Nucleus accumbens (tissue), 56 donors: ENCODE results near the gene PRKAR1B.
A peak's percentile ranks its signal among the peaks of the same experiment; 100 is the strongest.
"Not testable (repeated sequence)": the region's sequence is repeated elsewhere in the genome, so short reads cannot be mapped to it uniquely, and the experiment has no call there.

ENCODE experiments used
- DNase-seq, 56 donors: peaks; one replicate each; lab custom pipeline; 2025; lab: John Stamatoyannopoulos, UW

Gene PRKAR1B

DNA sequence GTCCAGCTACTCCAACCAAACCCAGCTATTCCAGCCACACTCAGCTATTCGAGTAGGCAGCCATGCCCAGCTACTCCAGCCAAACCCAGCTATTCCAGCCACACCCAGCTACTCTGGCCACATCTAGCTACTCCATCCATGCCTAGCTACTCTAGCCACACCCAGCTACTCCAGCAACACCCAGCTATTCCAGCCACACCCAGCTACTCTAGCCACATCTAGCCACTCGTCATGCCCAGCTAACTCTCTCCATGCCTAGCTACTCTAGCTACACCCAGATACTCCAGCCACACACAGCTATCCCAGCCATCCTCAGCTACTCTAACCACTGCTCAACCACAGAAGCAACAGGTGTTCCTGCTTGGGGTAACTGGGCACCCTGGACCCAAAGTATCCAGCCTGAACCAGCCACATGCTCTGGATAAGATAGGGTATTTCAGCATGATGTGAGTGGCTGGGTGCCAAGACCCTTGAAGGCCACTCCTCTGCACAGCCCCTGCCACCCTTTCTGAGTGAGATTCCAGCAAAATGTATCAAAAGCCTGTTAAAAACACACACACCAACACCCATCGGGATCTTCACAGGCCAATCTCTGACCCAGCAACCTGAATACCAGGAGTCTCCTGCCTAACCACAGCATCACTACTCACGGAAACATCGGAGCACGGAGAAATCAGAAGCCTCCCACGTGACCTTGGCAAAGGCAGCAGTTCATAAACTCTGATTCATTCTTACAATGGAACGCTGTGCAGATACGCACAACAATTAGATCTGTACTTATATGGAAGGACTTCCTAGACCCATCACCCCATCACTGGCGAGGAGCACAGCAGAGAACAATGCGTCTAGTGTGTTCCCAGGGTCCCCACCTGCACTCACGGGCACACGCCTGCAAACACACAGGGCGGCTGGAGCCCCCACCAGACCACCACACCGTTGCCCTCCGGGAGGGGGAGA lies 52.3 kb downstream of the PRKAR1B start:
- DNase-seq = peak in 34 of 56 donors; percentile 8 to 80 (median 42)

DNA sequence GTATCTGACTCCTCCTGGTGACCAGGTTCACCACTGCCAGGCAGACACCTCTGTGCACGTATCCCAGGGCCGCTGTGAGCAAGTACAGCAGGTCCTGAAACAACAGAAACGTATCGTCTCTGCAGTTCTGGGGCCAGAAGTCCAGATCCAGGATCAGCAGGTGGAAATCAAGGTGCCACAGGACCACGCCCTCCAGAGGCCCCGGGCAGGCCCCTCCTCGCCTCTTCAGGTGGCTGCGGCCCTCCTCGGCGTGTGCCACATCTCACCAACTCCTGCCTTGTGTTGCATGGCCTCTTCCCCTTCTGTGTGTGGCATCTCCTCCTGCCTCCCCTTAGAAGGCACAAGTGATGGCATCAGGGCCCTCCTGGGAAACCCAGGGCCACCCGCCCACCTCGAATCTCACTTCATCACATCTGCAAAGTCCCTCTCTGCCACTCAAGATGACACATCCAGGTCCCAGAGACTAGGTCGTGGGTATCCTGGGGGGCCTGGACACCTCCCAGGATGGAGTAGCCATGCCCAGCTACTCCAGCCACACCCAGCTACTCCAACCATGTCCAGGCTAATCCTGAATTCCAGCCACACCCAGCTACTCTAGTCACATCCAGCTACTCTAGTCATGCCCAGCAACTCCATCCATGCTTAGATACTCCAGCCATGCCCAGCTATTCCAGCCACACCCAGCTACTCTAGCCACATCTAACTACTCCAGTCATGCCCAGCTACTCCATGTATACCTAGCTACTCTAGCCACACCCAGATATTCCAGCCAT lies 53.2 kb downstream of the PRKAR1B start:
- no peak for DNase-seq

DNA sequence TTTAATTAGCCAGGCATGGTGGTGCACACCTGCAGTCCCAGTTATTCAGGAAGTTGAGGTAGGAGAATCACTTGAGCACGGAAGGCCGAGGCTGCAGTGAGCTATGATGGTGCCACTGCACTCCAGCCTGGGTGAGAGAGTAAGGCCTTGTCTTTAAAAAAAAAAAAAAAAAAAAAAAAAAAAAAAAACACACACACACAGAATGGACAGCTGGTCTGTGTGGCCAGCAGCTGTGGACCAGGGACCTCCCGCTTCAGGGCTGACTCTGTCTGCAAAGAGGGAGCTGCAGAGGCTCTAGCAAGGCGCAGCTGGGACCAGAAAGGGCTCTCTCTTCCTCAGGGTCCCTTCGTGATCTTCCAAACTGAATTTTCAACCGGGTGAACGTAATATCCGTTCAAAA lies 54.2 kb downstream of the PRKAR1B start:
- DNase-seq = no peak

DNA sequence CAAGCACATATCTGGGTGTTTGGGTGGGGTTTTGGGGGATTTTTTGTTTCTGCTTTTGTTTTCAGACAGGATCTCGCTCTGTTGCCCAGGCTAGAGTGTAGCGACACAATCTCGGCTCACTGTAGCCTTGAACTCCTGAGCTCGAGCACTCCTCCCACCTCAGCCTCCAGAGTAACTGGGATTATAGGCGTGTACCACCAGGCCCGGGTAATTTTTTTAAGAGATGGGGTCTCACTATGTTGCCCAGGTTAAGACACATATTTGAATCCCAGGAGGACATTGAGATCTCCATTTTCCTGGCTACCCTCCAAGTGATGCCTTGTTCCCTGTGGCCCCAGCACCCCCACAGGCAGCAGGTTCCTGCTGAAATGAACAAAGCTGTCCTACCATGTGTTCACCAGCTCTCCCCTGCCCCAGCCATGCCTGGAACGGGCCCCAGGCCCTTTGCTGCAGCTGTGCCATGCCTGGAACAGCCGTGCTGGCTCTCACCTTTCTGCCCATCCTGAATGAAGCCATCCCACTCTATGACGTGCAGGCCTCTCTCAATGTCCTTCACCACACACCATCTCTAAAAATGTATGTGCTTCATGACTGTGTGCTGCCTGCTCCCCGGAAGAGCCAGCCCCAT lies 55.6 kb downstream of the PRKAR1B start:
- no peak for DNase-seq

DNA sequence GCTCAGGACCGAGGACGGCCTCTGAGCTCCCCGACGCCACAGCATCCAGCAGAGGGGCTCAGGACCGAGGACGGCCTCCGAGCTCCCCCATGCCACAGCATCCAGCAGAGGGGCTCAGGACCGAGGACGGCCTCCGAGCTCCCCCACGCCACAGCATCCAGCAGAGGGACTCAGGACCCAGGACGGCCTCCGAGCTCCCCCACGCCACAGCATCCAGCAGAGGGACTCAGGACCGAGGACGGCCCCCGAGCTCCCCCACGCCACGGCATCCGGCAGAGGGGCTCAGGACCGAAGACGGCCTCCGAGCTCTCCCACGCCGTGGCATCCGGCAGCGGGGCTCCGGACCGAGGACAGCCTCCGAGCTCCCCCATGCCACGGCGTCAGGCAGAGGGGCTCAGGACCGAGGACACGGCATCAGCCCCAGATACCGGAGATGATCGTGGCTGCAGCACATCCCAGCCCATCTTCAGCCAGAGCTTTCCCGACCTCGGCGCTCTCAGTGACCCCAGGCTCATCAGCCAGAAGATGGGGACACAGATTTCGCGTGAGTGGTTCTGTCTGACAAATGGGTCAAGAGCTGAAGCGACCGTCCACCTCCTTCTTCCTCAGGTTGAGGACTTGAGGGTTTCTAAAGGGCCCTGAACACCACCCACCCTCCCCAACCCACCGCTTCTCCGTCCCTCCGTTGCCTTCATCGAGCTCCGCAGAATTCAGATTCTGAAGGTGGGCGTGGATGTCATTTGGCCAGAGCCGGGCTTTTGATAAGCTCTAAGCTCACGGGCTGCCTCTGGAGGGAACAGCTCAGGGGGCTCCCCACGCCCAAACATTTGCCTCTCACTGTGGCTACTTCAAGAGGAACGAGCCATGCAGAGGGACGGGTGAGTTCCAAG lies 56.3 kb downstream of the PRKAR1B start:
- no peak for DNase-seq

DNA sequence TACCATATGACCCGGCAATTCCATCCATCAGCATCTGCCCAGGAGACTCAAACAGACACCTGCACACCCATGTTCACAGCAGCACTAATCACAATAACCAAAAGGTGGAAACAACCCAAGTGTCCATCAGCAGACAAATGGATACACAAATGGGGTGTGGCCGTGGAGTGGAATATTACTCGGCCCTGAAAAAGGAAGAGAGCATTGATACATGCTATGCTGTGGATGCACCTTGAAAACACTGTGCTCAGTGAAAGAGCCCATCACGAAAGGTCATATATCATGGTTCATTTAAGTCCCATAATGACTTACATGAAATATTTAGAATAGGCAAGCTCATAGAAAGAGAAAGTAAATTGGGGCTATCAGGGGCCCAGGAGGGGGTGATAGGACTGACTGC lies 58.1 kb downstream of the PRKAR1B start:
- no peak for DNase-seq

DNA sequence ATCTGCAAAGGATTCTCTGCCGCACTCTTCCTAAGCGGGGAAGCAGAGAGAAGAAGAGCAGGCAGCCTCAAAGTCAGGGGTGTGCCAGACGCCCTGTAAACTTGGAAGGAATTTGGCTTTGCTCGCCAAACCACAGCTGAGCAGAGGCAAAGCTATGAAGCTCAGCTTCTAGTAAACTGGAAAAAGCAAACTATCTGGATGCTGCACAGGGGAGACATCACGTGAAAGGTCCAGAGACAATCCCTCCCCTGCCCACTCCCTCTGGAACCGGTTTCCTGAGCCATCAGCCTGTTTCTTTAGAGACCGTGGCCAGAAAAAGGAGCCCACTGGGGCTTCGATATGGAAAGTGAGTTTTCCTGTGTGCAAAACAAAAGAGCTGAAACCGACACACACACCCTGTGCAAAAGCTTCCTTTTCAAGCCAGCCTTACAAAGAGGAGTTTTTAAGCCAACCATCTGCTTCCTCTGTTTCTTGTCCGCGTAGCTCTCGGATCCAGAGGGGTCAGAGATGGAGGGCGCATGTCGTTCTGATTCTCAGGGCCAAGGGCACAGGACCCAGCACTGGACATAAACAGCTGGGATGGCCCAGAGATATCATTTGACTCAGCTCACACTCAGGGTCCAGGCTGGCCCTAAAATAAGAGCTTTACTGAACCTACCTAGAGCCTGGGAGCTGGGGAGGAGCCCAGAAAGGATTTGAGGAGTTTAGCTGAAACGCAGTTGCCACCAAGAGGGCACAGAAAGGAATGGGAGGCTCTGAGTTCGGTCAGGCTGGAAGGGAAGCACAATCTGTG lies 58.7 kb downstream of the PRKAR1B start:
- DNase-seq = no peak

DNA sequence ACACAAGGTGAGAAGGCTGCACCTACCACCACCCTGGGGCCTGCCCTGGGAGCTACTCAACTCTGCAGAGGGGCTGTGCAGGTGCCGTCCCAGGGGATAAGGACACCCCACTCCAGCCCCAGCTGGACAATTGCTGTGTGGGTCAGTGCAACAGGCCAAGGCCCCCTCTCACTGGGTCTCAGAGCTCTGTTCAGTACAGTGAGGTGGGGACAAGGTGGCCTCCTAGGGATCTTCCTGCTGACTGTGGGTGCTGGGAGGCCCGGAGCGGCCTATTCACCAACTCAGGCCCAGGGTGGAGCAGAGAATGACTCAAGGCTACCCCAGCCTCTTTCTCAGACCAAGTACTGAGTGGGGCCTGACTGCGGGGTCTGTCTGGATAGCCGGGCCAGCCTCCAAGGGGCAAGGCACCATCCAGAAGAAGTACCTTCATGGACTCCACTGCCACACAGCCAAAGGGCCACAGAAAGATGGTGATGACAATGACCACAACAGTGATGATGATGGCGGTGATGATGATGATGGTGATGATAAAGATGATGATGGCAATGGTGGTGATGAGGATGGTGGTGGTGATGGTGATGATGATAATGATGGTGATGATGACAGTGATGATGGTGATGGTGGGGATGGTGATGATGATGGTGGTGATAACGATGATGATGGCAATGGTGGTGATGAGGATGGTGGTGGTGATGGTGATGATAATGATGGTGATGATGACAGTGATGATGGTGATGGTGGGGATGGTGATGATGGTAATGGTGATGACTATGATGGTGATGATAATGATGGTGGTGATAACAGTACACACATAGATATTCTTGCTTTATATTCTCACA lies 60.4 kb downstream of the PRKAR1B start:
- DNase-seq = no peak

DNA sequence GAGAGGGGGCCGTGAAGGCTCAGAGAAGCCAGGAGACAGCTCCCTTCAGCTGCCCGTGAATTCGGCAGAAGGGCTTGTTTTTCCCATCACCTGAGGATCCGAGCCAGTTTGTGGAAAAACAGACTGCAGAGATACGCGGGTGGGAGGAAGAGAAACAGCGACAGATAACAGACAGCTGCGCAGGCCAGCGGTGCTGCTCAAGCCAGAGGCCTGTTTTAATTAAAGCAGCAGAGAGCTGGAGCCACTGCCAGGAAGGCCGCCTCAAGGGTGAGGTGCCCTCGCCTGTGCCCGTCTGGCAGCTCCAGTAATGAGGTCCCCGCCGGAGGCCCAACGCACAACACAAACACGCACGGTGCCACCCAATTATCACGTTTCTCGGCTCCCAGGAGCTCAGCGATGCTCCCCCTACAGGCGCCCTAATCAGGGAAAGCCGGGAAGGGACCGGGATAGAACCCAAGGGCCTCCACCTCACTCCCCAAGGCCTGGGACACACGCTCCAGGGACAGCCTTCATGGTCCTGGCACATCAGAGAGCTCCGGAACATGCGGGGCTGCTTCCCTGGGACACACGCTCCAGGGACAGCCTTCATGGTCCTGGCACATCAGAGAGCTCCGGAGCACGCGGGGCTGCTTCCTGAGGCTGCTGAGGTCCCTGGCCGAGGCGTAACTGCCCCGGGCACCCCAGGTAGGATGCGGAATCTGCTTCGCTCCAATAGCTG lies 61.2 kb downstream of the PRKAR1B start:
- peak in 11 of 56 donors; percentile 3 to 32 (median 16) for DNase-seq

DNA sequence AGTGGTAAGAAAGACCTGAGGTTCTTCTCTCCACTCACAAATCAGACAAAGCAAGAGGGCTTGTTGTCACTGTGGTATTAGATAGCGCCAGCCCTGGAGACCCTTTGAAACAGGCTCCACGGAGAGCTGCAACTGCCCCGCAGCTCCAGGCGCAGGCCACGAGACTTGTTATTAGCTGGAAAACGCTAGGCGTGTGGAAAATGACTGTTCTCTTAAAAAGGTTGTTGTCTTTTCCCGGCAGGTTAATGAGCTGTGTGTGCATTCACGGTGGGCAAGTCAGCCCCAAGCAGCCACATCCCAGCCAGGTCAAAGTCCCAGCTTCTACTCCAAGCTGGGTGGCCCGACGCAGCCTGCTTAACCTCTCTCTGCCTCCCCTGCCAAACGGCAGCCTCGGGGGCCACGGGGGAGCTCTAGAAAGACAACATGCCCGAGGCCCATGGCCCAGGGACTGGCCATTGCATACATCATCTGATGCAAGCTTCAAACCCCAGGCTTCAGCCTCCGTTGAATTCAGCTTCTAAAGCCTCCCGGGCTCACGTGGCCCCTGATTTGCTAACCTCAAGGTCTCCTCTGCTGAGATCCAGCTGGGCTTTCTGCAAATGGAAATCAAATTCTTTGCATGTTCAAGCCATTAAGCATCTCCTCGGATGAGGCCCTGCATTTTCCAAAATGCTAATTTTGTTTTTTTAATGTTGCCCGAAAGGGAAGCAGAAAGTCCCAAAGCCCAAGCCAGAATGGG lies 61.9 kb downstream of the PRKAR1B start:
- DNase-seq = peak in 1 of 56 donors; percentile 31

DNA sequence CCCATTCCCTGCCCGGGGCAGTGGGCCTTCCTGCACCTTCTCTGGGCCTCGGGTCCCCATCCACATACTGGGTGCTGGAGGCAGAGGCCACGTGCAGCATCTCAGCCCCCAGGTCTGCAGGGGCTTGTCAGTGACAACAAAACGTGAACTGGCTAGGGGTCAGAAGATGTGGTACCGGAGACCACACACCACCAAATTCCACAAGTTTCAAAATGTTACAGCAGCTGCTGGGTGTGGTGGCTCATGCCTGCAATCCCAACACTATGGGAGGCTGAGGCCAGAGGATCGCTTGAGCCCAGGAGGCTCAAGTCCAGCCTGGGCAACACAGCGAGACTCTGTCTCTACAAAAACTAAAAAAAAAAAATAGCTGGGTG lies 62.7 kb downstream of the PRKAR1B start:
- DNase-seq = no peak

DNA sequence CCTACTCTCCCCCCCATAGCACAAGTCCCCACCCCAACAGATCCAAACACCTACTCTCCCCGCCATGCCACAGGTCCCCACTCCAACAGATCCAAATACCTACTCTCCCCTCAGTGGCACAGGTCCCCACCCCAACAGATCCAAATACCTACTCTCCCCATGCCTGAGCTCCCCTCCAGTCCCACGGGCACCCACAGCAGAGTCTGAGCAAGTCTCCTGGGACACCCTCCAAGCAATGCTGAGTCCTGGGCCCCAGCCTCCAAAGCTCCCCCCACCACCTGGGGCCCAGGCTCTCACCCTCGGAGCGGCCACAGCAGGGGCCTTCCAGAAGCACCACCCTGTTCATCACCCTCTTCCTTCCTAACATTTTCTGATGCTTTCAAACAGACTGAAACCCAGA lies 64.5 kb downstream of the PRKAR1B start:
- DNase-seq = no peak

DNA sequence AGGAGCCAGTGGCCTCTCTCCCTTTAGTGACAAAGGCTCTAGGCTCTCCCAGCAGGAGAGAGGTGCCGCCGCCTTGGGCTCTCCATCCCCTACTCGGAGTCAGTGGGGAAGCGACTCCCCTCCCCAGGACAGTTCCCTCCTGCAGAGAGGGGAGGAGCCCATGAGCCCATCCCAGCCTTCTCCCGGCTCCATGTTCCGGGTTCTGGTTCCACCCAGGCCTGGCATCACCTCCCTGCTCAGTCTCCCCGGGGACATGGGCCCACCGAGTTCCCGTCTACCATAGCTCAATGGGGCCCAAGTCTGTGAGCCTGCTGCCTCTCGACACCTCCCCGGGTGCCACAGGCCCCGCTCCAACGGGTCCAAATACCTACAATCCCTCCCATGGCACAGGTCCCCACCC lies 67.1 kb downstream of the PRKAR1B start:
- DNase-seq = no peak

DNA sequence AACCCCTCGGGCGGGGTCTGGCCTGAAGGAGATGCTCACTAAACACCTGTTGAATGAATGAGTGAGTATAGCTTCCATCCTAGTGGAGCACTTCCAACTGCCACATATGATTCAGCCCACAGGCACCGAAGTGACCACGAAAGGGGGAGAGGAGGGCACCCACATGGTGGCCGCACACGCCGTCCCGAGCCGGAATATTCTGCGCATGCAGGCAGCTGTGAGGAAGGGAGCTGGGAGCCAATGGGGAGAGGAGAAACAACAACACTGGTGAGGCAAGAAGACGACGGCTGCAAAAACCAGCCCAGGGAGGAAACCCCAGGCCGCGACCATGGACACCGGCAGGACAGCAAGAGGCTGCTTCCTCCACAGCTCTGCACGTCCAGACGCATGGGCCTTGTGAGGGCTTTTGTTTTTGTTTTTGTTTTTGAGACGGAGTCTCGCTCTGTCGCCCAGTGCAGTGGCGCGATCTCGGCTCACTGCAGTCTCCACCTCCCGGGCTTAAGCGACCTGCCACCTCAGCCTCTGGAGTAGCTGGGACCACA lies 67.7 kb downstream of the PRKAR1B start:
- DNase-seq = no peak

DNA sequence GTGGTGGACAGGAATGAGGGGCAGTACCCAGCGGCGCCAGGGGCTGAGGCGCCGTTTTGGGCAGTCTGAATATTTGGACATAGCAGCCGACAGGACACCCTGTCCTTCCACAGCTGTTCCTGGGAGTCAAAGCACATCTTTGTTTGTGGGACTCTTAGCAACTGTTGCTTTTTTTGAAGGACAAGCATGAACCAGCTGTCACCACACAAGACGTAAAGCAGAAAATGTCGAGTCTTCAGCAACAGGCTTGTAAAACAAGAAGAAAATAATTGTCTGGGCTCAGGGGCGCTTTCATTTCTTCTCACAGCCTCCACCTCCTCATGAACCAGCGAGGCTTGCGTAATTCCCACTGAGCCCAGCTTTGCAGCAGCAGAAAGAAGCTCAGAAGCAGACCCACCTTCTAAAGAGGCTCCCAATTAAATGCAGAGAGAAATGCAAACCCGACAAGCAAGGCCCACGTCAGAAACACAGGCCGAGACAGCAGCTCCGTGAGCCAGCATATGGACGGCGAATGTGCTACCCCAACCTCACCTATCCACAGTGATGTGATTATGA lies 69.4 kb downstream of the PRKAR1B start:
- DNase-seq = peak in 17 of 56 donors; percentile 3 to 63 (median 24)

DNA sequence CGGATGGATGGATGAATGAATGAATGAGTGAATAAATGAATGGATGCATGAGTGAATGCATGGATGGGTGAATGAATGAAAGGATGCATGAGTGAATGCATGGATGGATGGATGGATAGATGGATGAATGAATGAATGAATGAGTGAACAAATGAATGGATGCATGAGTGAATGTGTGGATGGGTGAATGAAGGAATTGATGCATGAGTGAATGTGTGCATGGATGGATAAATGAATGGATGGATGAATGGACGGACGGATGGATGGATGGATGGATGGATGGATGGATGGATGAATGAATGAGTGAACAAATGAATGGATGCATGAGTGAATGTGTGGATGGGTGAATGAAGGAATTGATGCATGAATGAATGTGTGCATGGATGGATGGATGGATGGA lies 70.1 kb downstream of the PRKAR1B start:
- DNase-seq = not testable (repeated sequence)
